ENCODE measurements around the gene LRRC4B. TPM values are rescaled to one million over a fixed set of nuclear protein-coding genes. Genes with fewer than 3 reads are reported as not detected.

The LRRC4B gene
- total and polyA plus RNA-seq, 2 donors: 0.52 to 0.57 TPM

DNA sequence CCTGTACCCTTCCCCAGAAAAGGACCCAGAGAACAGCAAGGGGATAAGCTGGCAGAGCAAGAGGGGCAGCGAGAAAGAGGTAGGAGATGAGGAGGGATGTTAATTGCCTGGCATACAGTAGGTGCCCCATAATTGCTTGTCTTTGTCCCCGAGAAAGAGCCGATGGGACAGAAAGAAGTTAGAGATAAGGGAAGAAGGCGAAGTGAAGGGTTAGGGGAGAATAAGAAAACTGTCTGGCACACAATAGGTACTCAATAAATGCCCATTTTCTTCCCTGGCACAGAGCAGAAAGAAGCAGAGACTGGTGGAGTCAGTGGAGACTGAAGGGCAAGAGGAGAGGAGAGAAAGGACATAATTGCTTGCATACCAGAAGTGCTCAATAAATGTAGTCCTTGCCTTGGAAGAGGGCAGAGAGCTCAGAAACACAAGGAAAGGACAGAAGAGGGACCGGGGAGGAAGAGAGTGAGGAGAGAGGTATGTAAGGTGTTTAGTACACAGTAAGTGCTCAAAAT lies 73.2 kb downstream of the LRRC4B start:
- H3K4me1 ChIP-seq (ENCODE audit: control insufficient read depth in 2 of 2, insufficient read depth in 2 of 2, low read length in 2 of 2): no peaks in the 10 kb centered on the region
- WGBS: 97% methylated on average over 5 of the region's 5 CpGs
- no peak for DNase-seq (ENCODE audit: low read depth in 6 of 9, low spot score in 9 of 9)

DNA sequence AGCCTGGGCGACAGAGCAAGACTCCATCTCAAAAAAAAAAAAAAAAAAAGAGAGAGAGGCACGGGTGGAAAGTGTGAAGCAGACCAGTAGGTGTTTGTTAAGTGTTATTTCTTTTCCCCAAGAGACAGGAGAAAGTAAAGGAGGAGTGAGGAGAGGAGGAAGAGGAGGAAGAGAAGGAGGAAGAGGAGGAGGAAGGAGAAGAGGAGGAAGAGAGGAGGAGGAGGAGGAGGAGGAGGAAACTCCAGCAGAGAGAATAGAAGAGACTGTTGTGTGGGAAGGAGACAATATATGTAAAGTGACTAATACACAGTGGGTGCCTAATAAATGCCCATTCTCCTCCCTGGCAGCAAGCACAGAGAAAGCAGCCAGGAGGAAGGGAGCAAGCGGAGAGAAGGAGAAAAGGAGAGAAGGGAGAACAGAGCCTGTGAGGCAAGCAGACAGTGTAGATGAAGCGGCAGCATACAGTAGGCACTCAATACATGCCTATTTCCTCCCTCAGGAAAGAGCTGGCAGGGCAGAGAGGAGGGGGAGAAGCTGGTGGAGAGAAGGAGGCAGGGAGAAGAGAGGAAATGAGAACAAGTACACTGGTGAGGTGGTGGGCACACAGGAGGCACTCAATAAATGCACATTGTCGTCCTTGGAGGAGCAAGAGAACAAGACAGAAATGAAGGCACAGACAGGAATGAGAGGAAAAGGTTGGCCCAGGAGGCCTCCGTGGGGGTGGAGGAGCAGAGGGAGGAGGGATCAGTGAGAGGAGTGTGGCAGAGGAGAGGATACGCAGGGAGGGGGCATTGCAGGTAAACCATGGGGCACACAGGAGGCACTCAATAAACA lies 73.8 kb downstream of the LRRC4B start:
- Histone ChIP-seq H3K36me3 (ENCODE audit: control insufficient read depth in 2 of 2, insufficient read depth in 2 of 2, low read length in 1 of 2) (no peaks in the 10 kb centered on the region), H3K27me3 (ENCODE audit: control insufficient read depth in 2 of 2, insufficient read depth in 1 of 2, low read length in 1 of 2) (peaks cover 0 to 45% of the 10 kb centered on the region in 2 donors), H3K4me1 (ENCODE audit: control insufficient read depth in 2 of 2, insufficient read depth in 2 of 2, low read length in 2 of 2) (no peaks in the 10 kb centered on the region), H3K4me3 (ENCODE audit: low read length in 2 of 2) (no peak overlapping the region), H3K9me3 (ENCODE audit: control insufficient read depth in 2 of 2, insufficient read depth in 1 of 2, low read length in 1 of 2) (no peaks in the 10 kb centered on the region), H3K27ac (ENCODE audit: low read depth in 1 of 2, low read length in 1 of 2) (no peak overlapping the region)
- 84% methylated on average over 7 of the region's 7 CpGs for WGBS
- DNase-seq (ENCODE audit: low read depth in 6 of 9, low spot score in 9 of 9): no peak

More for the DNA sequence above, 73.2 kb downstream of the LRRC4B start:
- no peaks in the 10 kb centered on the region for H3K9me3 ChIP-seq (ENCODE audit: control insufficient read depth in 2 of 2, insufficient read depth in 1 of 2, low read length in 1 of 2)
- peaks cover 0 to 47% of the 10 kb centered on the region in 2 donors for H3K27me3 ChIP-seq (ENCODE audit: control insufficient read depth in 2 of 2, insufficient read depth in 1 of 2, low read length in 1 of 2)
- no peak overlapping the region for H3K27ac ChIP-seq (ENCODE audit: low read depth in 1 of 2, low read length in 1 of 2)
- H3K4me3 ChIP-seq (ENCODE audit: low read length in 2 of 2): no peak overlapping the region
- no peaks in the 10 kb centered on the region for H3K36me3 ChIP-seq (ENCODE audit: control insufficient read depth in 2 of 2, insufficient read depth in 2 of 2, low read length in 1 of 2)

DNA sequence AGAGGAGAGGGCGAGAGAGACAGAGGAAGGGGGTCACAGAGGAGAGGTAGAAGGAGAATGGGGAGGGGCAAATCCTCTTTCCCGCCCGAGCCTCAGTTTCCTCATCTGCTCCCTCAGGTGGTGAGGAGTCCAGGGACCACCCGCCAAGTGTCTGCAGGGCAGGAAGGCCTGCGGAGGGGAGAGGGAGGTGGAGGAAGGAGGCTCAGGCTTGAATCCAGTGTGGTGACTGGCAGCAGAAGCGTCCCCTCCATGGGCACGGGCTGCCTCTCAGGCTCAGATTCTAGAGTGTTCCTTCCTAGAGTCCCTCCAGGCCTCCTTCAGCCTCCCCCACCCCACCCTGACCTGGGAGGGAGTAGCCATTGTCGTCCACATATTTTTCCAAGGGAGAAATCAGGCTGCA lies 75.1 kb downstream of the LRRC4B start:
- no peak overlapping the region for H3K4me3 ChIP-seq (ENCODE audit: low read length in 2 of 2)
- no peaks in the 10 kb centered on the region for H3K9me3 ChIP-seq (ENCODE audit: control insufficient read depth in 2 of 2, insufficient read depth in 1 of 2, low read length in 1 of 2)
- H3K27me3 ChIP-seq (ENCODE audit: control insufficient read depth in 2 of 2, insufficient read depth in 1 of 2, low read length in 1 of 2): peaks cover 0 to 49% of the 10 kb centered on the region in 2 donors
- no peaks in the 10 kb centered on the region for H3K4me1 ChIP-seq (ENCODE audit: control insufficient read depth in 2 of 2, insufficient read depth in 2 of 2, low read length in 2 of 2)
- H3K27ac ChIP-seq (ENCODE audit: low read depth in 1 of 2, low read length in 1 of 2): no peak overlapping the region
- DNase-seq (ENCODE audit: low read depth in 6 of 9, low spot score in 9 of 9): no peak
- no peaks in the 10 kb centered on the region for H3K36me3 ChIP-seq (ENCODE audit: control insufficient read depth in 2 of 2, insufficient read depth in 2 of 2, low read length in 1 of 2)
- WGBS: 85% methylated on average over 8 of the region's 8 CpGs

GRCh38 chr19:50492303-50493052 lies 75.8 kb downstream of the LRRC4B start:
- H3K27ac ChIP-seq (ENCODE audit: low read depth in 1 of 2, low read length in 1 of 2): no peak overlapping the region
- no peak for DNase-seq (ENCODE audit: low read depth in 6 of 9, low spot score in 9 of 9)
- H3K4me1 ChIP-seq (ENCODE audit: control insufficient read depth in 2 of 2, insufficient read depth in 2 of 2, low read length in 2 of 2): no peaks in the 10 kb centered on the region
- peaks cover 0 to 49% of the 10 kb centered on the region in 2 donors for H3K27me3 ChIP-seq (ENCODE audit: control insufficient read depth in 2 of 2, insufficient read depth in 1 of 2, low read length in 1 of 2)
- 10% methylated on average over 9 of the region's 12 CpGs for WGBS
- no peaks in the 10 kb centered on the region for H3K9me3 ChIP-seq (ENCODE audit: control insufficient read depth in 2 of 2, insufficient read depth in 1 of 2, low read length in 1 of 2)
- no peak overlapping the region for H3K4me3 ChIP-seq (ENCODE audit: low read length in 2 of 2)
- H3K36me3 ChIP-seq (ENCODE audit: control insufficient read depth in 2 of 2, insufficient read depth in 2 of 2, low read length in 1 of 2): no peaks in the 10 kb centered on the region

GRCh38 chr19:50490991-50491472 lies 77.2 kb downstream of the LRRC4B start:
- no peak for DNase-seq (ENCODE audit: low read depth in 6 of 9, low spot score in 9 of 9)
- WGBS: 66% methylated on average over 26 of the region's 26 CpGs
- peaks cover 0 to 50% of the 10 kb centered on the region in 2 donors for H3K27me3 ChIP-seq (ENCODE audit: control insufficient read depth in 2 of 2, insufficient read depth in 1 of 2, low read length in 1 of 2)

GRCh38 chr19:50490411-50490811 lies 77.8 kb downstream of the LRRC4B start:
- Histone ChIP-seq H3K9me3 (ENCODE audit: control insufficient read depth in 2 of 2, insufficient read depth in 1 of 2, low read length in 1 of 2) (peaks cover 0 to 13% of the 10 kb centered on the region in 2 donors), H3K4me3 (ENCODE audit: low read length in 2 of 2) (no peak overlapping the region), H3K27me3 (ENCODE audit: control insufficient read depth in 2 of 2, insufficient read depth in 1 of 2, low read length in 1 of 2) (peaks cover 0 to 50% of the 10 kb centered on the region in 2 donors), H3K36me3 (ENCODE audit: control insufficient read depth in 2 of 2, insufficient read depth in 2 of 2, low read length in 1 of 2) (no peaks in the 10 kb centered on the region), H3K4me1 (ENCODE audit: control insufficient read depth in 2 of 2, insufficient read depth in 2 of 2, low read length in 2 of 2) (no peaks in the 10 kb centered on the region), H3K27ac (ENCODE audit: low read depth in 1 of 2, low read length in 1 of 2) (no peak overlapping the region)
- WGBS: 98% methylated on average over 18 of the region's 18 CpGs
- DNase-seq (ENCODE audit: low read depth in 6 of 9, low spot score in 9 of 9): no peak

More at GRCh38 chr19:50490991-50491472, 77.2 kb downstream of the LRRC4B start:
- no peak overlapping the region for H3K27ac ChIP-seq (ENCODE audit: low read depth in 1 of 2, low read length in 1 of 2)
- H3K9me3 ChIP-seq (ENCODE audit: control insufficient read depth in 2 of 2, insufficient read depth in 1 of 2, low read length in 1 of 2): peaks cover 0 to 11% of the 10 kb centered on the region in 2 donors
- H3K4me3 ChIP-seq (ENCODE audit: low read length in 2 of 2): no peak overlapping the region
- no peaks in the 10 kb centered on the region for H3K36me3 ChIP-seq (ENCODE audit: control insufficient read depth in 2 of 2, insufficient read depth in 2 of 2, low read length in 1 of 2)
- no peaks in the 10 kb centered on the region for H3K4me1 ChIP-seq (ENCODE audit: control insufficient read depth in 2 of 2, insufficient read depth in 2 of 2, low read length in 2 of 2)

- Histone ChIP-seq H3K36me3 (ENCODE audit: control insufficient read depth in 2 of 2, insufficient read depth in 2 of 2, low read length in 1 of 2) (no peaks in the 10 kb centered on the region), H3K27ac (ENCODE audit: low read depth in 1 of 2, low read length in 1 of 2) (no peak overlapping the region), H3K4me1 (ENCODE audit: control insufficient read depth in 2 of 2, insufficient read depth in 2 of 2, low read length in 2 of 2) (no peaks in the 10 kb centered on the region), H3K4me3 (ENCODE audit: low read length in 2 of 2) (no peak overlapping the region), H3K9me3 (ENCODE audit: control insufficient read depth in 2 of 2, insufficient read depth in 1 of 2, low read length in 1 of 2) (peaks cover 0 to 13% of the 10 kb centered on the region in 2 donors), H3K27me3 (ENCODE audit: control insufficient read depth in 2 of 2, insufficient read depth in 1 of 2, low read length in 1 of 2) (peaks cover 0 to 50% of the 10 kb centered on the region in 2 donors)
- DNase-seq (ENCODE audit: low read depth in 6 of 9, low spot score in 9 of 9): no peak
- 89% methylated on average over 24 of the region's 24 CpGs for WGBS
Observed at GRCh38 chr19:50489461-50490011, 78.7 kb downstream of the LRRC4B start.

DNA sequence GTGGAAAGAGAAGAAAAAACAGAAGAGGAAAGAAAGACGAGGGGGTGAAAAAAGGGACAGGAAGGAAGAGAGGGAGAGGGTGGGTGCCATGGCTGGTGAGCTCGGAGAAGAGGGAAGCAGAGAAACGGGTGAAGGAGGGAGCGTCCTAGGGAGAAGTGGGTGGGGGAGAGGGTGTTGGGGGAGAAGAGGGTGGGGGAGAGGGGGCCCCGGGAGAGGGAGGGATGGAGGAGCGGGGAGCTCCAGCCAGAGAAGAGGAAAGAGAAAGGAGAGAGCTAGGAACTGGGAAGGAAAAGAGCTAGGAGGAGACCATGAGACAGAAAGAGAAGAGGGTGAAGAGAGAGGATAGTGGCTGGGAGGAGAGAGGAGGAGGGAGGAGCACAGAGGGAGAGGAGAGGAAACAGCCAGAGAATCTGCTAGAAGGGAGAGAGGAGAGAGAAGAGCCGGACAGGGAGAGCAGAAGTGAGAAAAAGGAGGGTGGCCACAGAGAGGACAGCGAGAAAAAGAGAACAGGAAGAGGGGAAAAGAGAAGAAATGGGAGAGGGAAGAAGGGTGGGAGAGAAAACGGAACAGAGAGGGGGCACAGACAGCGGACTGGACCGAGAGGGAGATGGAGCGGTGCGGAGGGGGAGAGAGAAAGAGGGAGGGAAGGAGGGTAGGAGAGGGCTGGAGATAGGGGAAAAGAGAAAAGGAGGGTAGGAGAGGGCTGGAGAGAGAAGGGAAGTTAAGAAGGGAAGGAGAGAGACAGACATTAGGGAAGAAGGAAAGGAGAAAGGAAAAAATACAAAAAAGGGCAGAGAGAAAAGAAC lies 79.6 kb downstream of the LRRC4B start:
- Histone ChIP-seq H3K4me3 (ENCODE audit: low read length in 2 of 2) (no peak overlapping the region), H3K36me3 (ENCODE audit: control insufficient read depth in 2 of 2, insufficient read depth in 2 of 2, low read length in 1 of 2) (no peaks in the 10 kb centered on the region), H3K27ac (ENCODE audit: low read depth in 1 of 2, low read length in 1 of 2) (no peak overlapping the region), H3K4me1 (ENCODE audit: control insufficient read depth in 2 of 2, insufficient read depth in 2 of 2, low read length in 2 of 2) (no peaks in the 10 kb centered on the region), H3K9me3 (ENCODE audit: control insufficient read depth in 2 of 2, insufficient read depth in 1 of 2, low read length in 1 of 2) (peaks cover 0 to 13% of the 10 kb centered on the region in 2 donors), H3K27me3 (ENCODE audit: control insufficient read depth in 2 of 2, insufficient read depth in 1 of 2, low read length in 1 of 2) (peaks cover 0 to 50% of the 10 kb centered on the region in 2 donors)
- WGBS: 49% methylated on average over 13 of the region's 13 CpGs
- DNase-seq (ENCODE audit: low read depth in 6 of 9, low spot score in 9 of 9): no peak
